GM12878 (cell line): ENCODE data around the gene CARD11. TPM values are rescaled to one million over a fixed set of nuclear protein-coding genes. Genes with fewer than 3 reads are reported as not detected.
A peak's percentile ranks its signal among the peaks of the same experiment; 100 is the strongest.

Experiments used
- ATF7 ChIP-seq: fragments of 450-650 bp; IDR thresholded peaks from 2 replicates; pipeline ENCODE4 v1.6.1; 2016; ENCODE audit warnings: low read depth, mild to moderate bottlenecking
- BACH1 ChIP-seq: fragments of 450-650 bp; IDR thresholded peaks from 2 replicates; pipeline ENCODE4 v1.6.1; 2017; ENCODE audit warnings: mild to moderate bottlenecking, borderline replicate concordance
- CBX5 ChIP-seq: sonication (generic); IDR thresholded peaks from 2 replicates; pipeline ENCODE4 v1.6.1; 2016; ENCODE audit warnings: low read depth, moderate library complexity, mild to moderate bottlenecking, inconsistent platforms
- ESRRA ChIP-seq: IDR thresholded peaks from 2 replicates; pipeline ENCODE4 v1.6.1; 2012; ENCODE audit warnings: mild to moderate bottlenecking, low read length, improper control_type of control experiment
- ETV6 ChIP-seq, 2 experiments: fragments of 450-650 bp in 1 of 2; IDR thresholded peaks in 1 of 2; conservative IDR thresholded peaks in 1 of 2; 2 replicates each; pipeline ENCODE4 v1.6.1; 2014; ENCODE audit warnings: antibody characterized with exemption in 1 of 2, borderline replicate concordance in 1 of 2, low read depth in 1 of 2, mild to moderate bottlenecking in 1 of 2, moderate library complexity in 1 of 2
- MEF2A ChIP-seq: IDR thresholded peaks from 2 replicates; pipeline ENCODE4 v1.6.1; 2011; ENCODE audit warnings: low read depth, mild to moderate bottlenecking, low read length, moderate library complexity; ENCODE audit not compliant: insufficient read depth
- RAD21 ChIP-seq: IDR thresholded peaks from 2 replicates; pipeline ENCODE4 v1.6.1; 2011; ENCODE audit warnings: mild to moderate bottlenecking, low read depth, low read length, moderate library complexity; ENCODE audit not compliant: insufficient read depth
- SMC3 ChIP-seq: IDR thresholded peaks from 2 replicates; pipeline ENCODE4 v1.6.1; 2011; ENCODE audit warnings: low read length, improper control_type of control experiment, borderline replicate concordance
- SUZ12 ChIP-seq: fragments of 200-600 bp; sonication (generic); IDR thresholded peaks from one replicate; pipeline ENCODE4 v1.6.1; 2018; ENCODE audit warnings: antibody characterized with exemption, mild to moderate bottlenecking; ENCODE audit not compliant: unreplicated experiment
- TARDBP ChIP-seq: IDR thresholded peaks from 2 replicates; pipeline ENCODE4 v1.6.1; 2016; ENCODE audit warnings: borderline replicate concordance
- ZNF274 ChIP-seq: IDR thresholded peaks from one replicate; pipeline ENCODE4 v1.8.0; 2011; ENCODE audit not compliant: insufficient read length, insufficient read depth
- ZNF622 ChIP-seq: fragments of 450-650 bp; IDR thresholded peaks from 2 replicates; pipeline ENCODE4 v1.6.1; 2017; ENCODE audit warnings: mild to moderate bottlenecking, inconsistent platforms
- polyA plus RNA-seq, 11 experiments: library from polyadenylated mRNA; depleted of rRNA in 4 of 11; unstranded in 6 of 11; stranded (reverse) in 5 of 11; fragments of >200 nt; fragmentation: Nextera tagmentation in 4 of 11; fragmentation: Illumina TruSeq in 1 of 11; extraction: Ambion mirVana in 4 of 11; extraction: Trizol in 1 of 11; gene quantifications; 1 replicate in 1 of 11; 2 replicates in 10 of 11; pipeline versions ENCODE4 v1.2.1 to v1.2.3, GENCODE V29; 2011 to 2016; ENCODE audit warnings: inconsistent platforms in 2 of 11, missing spikeins in 2 of 11, low read depth in 1 of 11
- total RNA-seq, 4 experiments: library from RNA; depleted of rRNA in 3 of 4; stranded (reverse); fragments of >200 nt in 3 of 4; fragmentation: Illumina TruSeq in 1 of 4; extraction: Trizol in 1 of 4; gene quantifications; 2 replicates each; pipeline versions ENCODE4 v1.2.1 to v1.2.3, GENCODE V29; 2013 to 2021
- TF ChIP-seq, protein P1 (sequence below): fragments of 450-650 bp; IDR thresholded peaks from 2 replicates; pipeline ENCODE4 v1.6.1; 2017; ENCODE audit warnings: borderline replicate concordance
- TF ChIP-seq, protein P2 (sequence below): IDR thresholded peaks from 2 replicates; pipeline ENCODE4 v1.6.1; 2011; ENCODE audit warnings: borderline replicate concordance, low read depth, mild to moderate bottlenecking, moderate library complexity, mixed read lengths, low read length; ENCODE audit not compliant: insufficient read depth; ENCODE audit errors: extremely low read length
- TF ChIP-seq, protein P3 (sequence below): IDR thresholded peaks from 2 replicates; pipeline ENCODE4 v1.6.1; 2012; ENCODE audit warnings: low read depth, low read length, improper control_type of control experiment
- TF ChIP-seq, protein P4 (sequence below): fragments of 450-650 bp; IDR thresholded peaks from 2 replicates; pipeline ENCODE4 v1.6.1; 2016; ENCODE audit warnings: mild to moderate bottlenecking
- TF ChIP-seq, protein P5 (sequence below): IDR thresholded peaks from 2 replicates; pipeline ENCODE4 v1.6.1; 2012; ENCODE audit warnings: improper control_type of control experiment, low read depth, low read length; ENCODE audit not compliant: insufficient replicate concordance

CARD11 gene
- total and polyA plus RNA-seq, 10 of the 15 experiments (the other 5 are each of a cell fraction or from before 2014, with no cell fraction given): 0.27 to 72.0 (median 28.4) TPM

DNA sequence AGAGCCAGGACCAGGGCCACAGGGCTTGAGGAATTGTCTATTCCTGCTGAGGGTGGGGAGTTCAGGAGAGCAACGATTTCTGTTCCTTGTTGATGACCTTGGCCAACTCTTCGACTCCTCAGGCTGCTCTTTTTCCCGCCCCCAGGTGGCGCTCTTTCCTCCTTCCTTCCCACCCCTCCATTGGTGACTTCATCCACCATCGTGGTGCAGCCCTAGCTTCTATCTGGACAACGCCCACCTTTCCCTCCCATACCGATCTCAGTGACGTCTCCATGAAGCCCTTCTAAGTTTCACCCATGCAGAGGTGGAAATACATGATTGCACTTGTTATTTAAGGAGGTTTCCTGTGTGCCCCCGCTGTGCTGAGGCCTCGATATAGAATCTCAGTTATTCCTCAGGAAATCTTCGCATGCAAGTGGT is 22.1 kb upstream of the CARD11 start (continued):
- TF ChIP-seq ETV6 (conservative IDR thresholded peaks at IDR 0.05 in 1 of 2, IDR thresholded peaks at IDR 0.05 in 1 of 2; ENCODE audit: borderline replicate concordance in 1 of 2, low read depth in 1 of 2) (peak in 1 of 2 experiments; percentile 34; a peak in 2 of 4 replicates), SUZ12 (no peak), RAD21 (peak; percentile 70), ATF7 (peak; percentile 90), CBX5 (no peak), SMC3 (peak; percentile 69), BACH1 (no peak), ZNF274 (no peak), TARDBP (no peak), MEF2A (peak; percentile 60; the same call in 1 of the 2 replicates), ZNF622 (no peak), ESRRA (peak; percentile 77; the same call in 1 of the 2 replicates)
- TF ChIP-seq, protein P1, sequence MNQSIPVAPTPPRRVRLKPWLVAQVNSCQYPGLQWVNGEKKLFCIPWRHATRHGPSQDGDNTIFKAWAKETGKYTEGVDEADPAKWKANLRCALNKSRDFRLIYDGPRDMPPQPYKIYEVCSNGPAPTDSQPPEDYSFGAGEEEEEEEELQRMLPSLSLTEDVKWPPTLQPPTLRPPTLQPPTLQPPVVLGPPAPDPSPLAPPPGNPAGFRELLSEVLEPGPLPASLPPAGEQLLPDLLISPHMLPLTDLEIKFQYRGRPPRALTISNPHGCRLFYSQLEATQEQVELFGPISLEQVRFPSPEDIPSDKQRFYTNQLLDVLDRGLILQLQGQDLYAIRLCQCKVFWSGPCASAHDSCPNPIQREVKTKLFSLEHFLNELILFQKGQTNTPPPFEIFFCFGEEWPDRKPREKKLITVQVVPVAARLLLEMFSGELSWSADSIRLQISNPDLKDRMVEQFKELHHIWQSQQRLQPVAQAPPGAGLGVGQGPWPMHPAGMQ: no peak
- TF ChIP-seq, protein P2, sequence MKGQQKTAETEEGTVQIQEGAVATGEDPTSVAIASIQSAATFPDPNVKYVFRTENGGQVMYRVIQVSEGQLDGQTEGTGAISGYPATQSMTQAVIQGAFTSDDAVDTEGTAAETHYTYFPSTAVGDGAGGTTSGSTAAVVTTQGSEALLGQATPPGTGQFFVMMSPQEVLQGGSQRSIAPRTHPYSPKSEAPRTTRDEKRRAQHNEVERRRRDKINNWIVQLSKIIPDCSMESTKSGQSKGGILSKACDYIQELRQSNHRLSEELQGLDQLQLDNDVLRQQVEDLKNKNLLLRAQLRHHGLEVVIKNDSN: no peak
- TF ChIP-seq, protein P3, sequence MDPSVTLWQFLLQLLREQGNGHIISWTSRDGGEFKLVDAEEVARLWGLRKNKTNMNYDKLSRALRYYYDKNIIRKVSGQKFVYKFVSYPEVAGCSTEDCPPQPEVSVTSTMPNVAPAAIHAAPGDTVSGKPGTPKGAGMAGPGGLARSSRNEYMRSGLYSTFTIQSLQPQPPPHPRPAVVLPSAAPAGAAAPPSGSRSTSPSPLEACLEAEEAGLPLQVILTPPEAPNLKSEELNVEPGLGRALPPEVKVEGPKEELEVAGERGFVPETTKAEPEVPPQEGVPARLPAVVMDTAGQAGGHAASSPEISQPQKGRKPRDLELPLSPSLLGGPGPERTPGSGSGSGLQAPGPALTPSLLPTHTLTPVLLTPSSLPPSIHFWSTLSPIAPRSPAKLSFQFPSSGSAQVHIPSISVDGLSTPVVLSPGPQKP: no peak
- TF ChIP-seq, protein P4, sequence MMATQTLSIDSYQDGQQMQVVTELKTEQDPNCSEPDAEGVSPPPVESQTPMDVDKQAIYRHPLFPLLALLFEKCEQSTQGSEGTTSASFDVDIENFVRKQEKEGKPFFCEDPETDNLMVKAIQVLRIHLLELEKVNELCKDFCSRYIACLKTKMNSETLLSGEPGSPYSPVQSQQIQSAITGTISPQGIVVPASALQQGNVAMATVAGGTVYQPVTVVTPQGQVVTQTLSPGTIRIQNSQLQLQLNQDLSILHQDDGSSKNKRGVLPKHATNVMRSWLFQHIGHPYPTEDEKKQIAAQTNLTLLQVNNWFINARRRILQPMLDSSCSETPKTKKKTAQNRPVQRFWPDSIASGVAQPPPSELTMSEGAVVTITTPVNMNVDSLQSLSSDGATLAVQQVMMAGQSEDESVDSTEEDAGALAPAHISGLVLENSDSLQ: no peak
- TF ChIP-seq, protein P5, sequence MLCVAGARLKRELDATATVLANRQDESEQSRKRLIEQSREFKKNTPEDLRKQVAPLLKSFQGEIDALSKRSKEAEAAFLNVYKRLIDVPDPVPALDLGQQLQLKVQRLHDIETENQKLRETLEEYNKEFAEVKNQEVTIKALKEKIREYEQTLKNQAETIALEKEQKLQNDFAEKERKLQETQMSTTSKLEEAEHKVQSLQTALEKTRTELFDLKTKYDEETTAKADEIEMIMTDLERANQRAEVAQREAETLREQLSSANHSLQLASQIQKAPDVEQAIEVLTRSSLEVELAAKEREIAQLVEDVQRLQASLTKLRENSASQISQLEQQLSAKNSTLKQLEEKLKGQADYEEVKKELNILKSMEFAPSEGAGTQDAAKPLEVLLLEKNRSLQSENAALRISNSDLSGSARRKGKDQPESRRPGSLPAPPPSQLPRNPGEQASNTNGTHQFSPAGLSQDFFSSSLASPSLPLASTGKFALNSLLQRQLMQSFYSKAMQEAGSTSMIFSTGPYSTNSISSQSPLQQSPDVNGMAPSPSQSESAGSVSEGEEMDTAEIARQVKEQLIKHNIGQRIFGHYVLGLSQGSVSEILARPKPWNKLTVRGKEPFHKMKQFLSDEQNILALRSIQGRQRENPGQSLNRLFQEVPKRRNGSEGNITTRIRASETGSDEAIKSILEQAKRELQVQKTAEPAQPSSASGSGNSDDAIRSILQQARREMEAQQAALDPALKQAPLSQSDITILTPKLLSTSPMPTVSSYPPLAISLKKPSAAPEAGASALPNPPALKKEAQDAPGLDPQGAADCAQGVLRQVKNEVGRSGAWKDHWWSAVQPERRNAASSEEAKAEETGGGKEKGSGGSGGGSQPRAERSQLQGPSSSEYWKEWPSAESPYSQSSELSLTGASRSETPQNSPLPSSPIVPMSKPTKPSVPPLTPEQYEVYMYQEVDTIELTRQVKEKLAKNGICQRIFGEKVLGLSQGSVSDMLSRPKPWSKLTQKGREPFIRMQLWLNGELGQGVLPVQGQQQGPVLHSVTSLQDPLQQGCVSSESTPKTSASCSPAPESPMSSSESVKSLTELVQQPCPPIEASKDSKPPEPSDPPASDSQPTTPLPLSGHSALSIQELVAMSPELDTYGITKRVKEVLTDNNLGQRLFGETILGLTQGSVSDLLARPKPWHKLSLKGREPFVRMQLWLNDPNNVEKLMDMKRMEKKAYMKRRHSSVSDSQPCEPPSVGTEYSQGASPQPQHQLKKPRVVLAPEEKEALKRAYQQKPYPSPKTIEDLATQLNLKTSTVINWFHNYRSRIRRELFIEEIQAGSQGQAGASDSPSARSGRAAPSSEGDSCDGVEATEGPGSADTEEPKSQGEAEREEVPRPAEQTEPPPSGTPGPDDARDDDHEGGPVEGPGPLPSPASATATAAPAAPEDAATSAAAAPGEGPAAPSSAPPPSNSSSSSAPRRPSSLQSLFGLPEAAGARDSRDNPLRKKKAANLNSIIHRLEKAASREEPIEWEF: no peak
